ENCODE measurements around the gene VPS33A. TPM values are rescaled to one million over a fixed set of nuclear protein-coding genes. Genes with fewer than 3 reads are reported as not detected.
A peak's percentile ranks its signal among the peaks of the same experiment; 100 is the strongest.

The VPS33A gene
- total RNA-seq, 1 donor from 2014 or later, result 49.2 TPM

GRCh38 chr12:122195405-122195804, 70.9 kb downstream of the VPS33A start:
- H3K4me1 Mint-ChIP-seq (ENCODE audit: low read depth, unreplicated experiment), result no peaks in the 10 kb centered on the region
- no peak overlapping the region for H3K27ac Mint-ChIP-seq (ENCODE audit: unreplicated experiment)
- TF ChIP-seq CTCF (IDR thresholded peaks at IDR 0.05; ENCODE audit: partially characterized antibody, unreplicated experiment), result no peak
- no peak for DNase-seq
- peak overlapping the region; percentile 25 for H3K4me3 Mint-ChIP-seq (ENCODE audit: unreplicated experiment)
- no peaks in the 10 kb centered on the region for H3K27me3 Mint-ChIP-seq (ENCODE audit: unreplicated experiment)
- peaks cover 8% of the 10 kb centered on the region for H3K9me3 Mint-ChIP-seq (ENCODE audit: unreplicated experiment)
- H3K36me3 Mint-ChIP-seq (ENCODE audit: unreplicated experiment), result peaks cover 14% of the 10 kb centered on the region

- Mint-ChIP-seq H3K9me3 (ENCODE audit: unreplicated experiment) (peaks cover 8% of the 10 kb centered on the region), H3K36me3 (ENCODE audit: unreplicated experiment) (peaks cover 14% of the 10 kb centered on the region), H3K4me1 (ENCODE audit: low read depth, unreplicated experiment) (no peaks in the 10 kb centered on the region), H3K27me3 (ENCODE audit: unreplicated experiment) (no peaks in the 10 kb centered on the region), H3K27ac (ENCODE audit: unreplicated experiment) (no peak overlapping the region), H3K4me3 (ENCODE audit: unreplicated experiment) (no peak overlapping the region)
- no peak for TF ChIP-seq CTCF (IDR thresholded peaks at IDR 0.05; ENCODE audit: partially characterized antibody, unreplicated experiment)
- no peak for DNase-seq
Measured at GRCh38 chr12:122194804-122195203, 71.5 kb downstream of the VPS33A start.

GRCh38 chr12:122192441-122192840, 73.9 kb downstream of the VPS33A start:
- H3K27me3 Mint-ChIP-seq (ENCODE audit: unreplicated experiment), result no peaks in the 10 kb centered on the region
- H3K27ac Mint-ChIP-seq (ENCODE audit: unreplicated experiment), result no peak overlapping the region
- H3K4me3 Mint-ChIP-seq (ENCODE audit: unreplicated experiment), result no peak overlapping the region
- DNase-seq, result no peak
- peaks cover 5% of the 10 kb centered on the region for H3K9me3 Mint-ChIP-seq (ENCODE audit: unreplicated experiment)
- no peak for TF ChIP-seq CTCF (IDR thresholded peaks at IDR 0.05; ENCODE audit: partially characterized antibody, unreplicated experiment)
- H3K36me3 Mint-ChIP-seq (ENCODE audit: unreplicated experiment), result peaks cover 14% of the 10 kb centered on the region
- H3K4me1 Mint-ChIP-seq (ENCODE audit: low read depth, unreplicated experiment), result no peaks in the 10 kb centered on the region

- no peaks in the 10 kb centered on the region for H3K4me1 Mint-ChIP-seq (ENCODE audit: low read depth, unreplicated experiment)
- H3K36me3 Mint-ChIP-seq (ENCODE audit: unreplicated experiment), result peaks cover 14% of the 10 kb centered on the region
- H3K4me3 Mint-ChIP-seq (ENCODE audit: unreplicated experiment), result peak overlapping the region; percentile 11
- peak; percentile 82 for DNase-seq
- H3K27ac Mint-ChIP-seq (ENCODE audit: unreplicated experiment), result no peak overlapping the region
- TF ChIP-seq CTCF (IDR thresholded peaks at IDR 0.05; ENCODE audit: partially characterized antibody, unreplicated experiment), result peak; percentile 75
- H3K9me3 Mint-ChIP-seq (ENCODE audit: unreplicated experiment), result peaks cover 5% of the 10 kb centered on the region
- H3K27me3 Mint-ChIP-seq (ENCODE audit: unreplicated experiment), result no peaks in the 10 kb centered on the region
Measured at GRCh38 chr12:122190842-122191668, 75.2 kb downstream of the VPS33A start.
